Epithelial cell of umbilical artery (primary cell): ENCODE data around the gene SLAIN1. TPM values are rescaled to one million over a fixed set of nuclear protein-coding genes. Genes with fewer than 3 reads are reported as not detected.

Experiments used
- total RNA-seq: library from RNA; depleted of rRNA; stranded (reverse); fragments of >200 nt; gene quantifications from 2 replicates; pipeline ENCODE4 v1.2.3, GENCODE V29; 2014

The SLAIN1 gene
- 2.9 and 6.8 TPM in 2 replicates for total RNA-seq

DNA sequence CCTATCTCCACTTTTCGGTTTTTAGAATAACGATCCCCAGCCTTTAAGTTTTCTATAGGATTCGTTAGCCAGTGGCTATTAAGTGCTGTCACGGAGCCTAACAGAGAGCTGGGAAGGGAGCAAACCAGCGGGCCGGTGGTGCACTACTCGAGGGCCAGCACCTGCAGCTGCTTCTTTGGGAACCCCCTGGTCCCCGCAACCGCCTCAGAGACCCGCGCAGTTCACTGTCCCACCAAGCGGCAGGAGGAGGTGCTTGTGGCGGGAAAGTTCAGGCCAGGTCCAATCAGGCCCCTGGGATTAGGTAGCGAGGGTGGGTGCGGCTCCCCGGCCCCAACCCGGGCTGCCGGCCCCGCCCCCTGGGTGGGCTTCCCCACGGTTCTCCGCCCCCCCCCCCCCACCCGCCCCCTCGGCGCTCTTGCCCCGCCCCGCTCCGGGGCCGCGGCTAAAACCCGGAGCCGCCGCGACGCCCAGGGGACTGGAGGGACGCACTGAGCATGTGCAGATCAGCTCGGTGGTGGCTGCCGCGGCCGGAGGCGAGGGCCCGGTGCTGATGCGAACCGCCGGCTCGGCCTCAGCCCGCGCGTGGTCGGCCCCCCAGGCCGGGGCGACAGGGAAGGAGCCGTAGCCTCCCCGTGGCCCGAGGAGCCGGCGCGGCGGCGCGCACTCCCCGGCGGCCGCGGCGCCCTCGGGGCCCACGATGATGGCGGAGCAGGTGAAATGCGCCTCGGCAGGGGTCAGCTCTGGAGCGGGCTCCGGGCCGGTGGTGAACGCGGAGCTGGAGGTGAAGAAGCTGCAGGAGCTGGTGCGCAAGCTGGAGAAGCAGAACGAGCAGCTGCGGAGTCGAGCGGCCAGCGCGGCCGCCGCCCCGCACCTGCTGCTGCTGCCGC lies at the start of gene SLAIN1:
Gene SLAIN1, plus strand, starts transcription at position 471 of the 887 bp plus-strand sequence. Its CDS starts 227 bp downstream, at position 698.

Other genes starting within 250 kb of the SLAIN1 start
- not detected in 2 replicates for gene SCEL, start 162.0 kb upstream of the SLAIN1 start, total RNA-seq
- under 0.01 and 1.1 TPM in 2 replicates for gene EDNRB, start 221.1 kb downstream of the SLAIN1 start, total RNA-seq